Neuronal stem cell (in vitro differentiated cells): ENCODE results near the gene OR8G1.
"Not testable (repeated sequence)": the region's sequence is repeated elsewhere in the genome, so short reads cannot be mapped to it uniquely, and the experiment has no call there.

Experiments used
- DNase-seq: peaks from one replicate; pipeline ENCODE4 v3.0.0-alpha.2; 2013; ENCODE audit warnings: low spot score
- H2AFZ ChIP-seq: one replicate; pipeline ENCODE4 v1.6.1; 2013; ENCODE audit warnings: mild to moderate bottlenecking, low read length, inconsistent platforms
- H2AK5ac ChIP-seq: 2 replicates; pipeline ENCODE4 v1.6.1; 2013; ENCODE audit warnings: low read depth, mild to moderate bottlenecking, inconsistent platforms, low read length, moderate library complexity, mixed read lengths
- H2BK120ac ChIP-seq: 2 replicates; pipeline ENCODE4 v1.6.1; 2013; ENCODE audit warnings: low read depth, mild to moderate bottlenecking, inconsistent platforms, low read length, moderate library complexity, mixed read lengths
- H2BK12ac ChIP-seq: one replicate; pipeline ENCODE4 v1.6.1; 2013; ENCODE audit warnings: low read length, inconsistent platforms
- H2BK15ac ChIP-seq: 2 replicates; pipeline ENCODE4 v1.6.1; 2013; ENCODE audit warnings: mild to moderate bottlenecking, low read length, inconsistent platforms, mixed read lengths
- H2BK5ac ChIP-seq: one replicate; pipeline ENCODE4 v1.6.1; 2013; ENCODE audit warnings: inconsistent platforms, mild to moderate bottlenecking, low read length, moderate library complexity
- H3K14ac ChIP-seq: one replicate; pipeline ENCODE4 v1.6.1; 2013; ENCODE audit warnings: low read length, inconsistent platforms
- H3K18ac ChIP-seq: 2 replicates; pipeline ENCODE4 v1.6.1; 2013; ENCODE audit warnings: low read length, inconsistent platforms
- H3K23ac ChIP-seq: 2 replicates; pipeline ENCODE4 v1.6.1; 2013; ENCODE audit warnings: low read depth, mild to moderate bottlenecking, mixed read lengths, low read length, inconsistent platforms; ENCODE audit not compliant: poor library complexity
- H3K27ac ChIP-seq: replicated peaks from 3 replicates; pipeline ENCODE4 v1.5.1; 2013; ENCODE audit warnings: low read length, inconsistent platforms
- H3K27me3 ChIP-seq, 3 experiments: 2 replicates each; pipeline ENCODE4 v1.6.1; 2013; ENCODE audit warnings: low read length in 3 of 3, mild to moderate bottlenecking in 2 of 3, inconsistent platforms in 1 of 3, low read depth in 1 of 3, mixed read lengths in 1 of 3, moderate library complexity in 1 of 3; ENCODE audit not compliant: control insufficient read depth in 3 of 3, insufficient read depth in 3 of 3
- H3K36me3 ChIP-seq, 2 donors: replicated peaks in 1 of 2; 2 replicates each; pipeline ENCODE4 v1.6.1; 2013; ENCODE audit warnings: low read length in 2 of 2; ENCODE audit not compliant: control insufficient read depth in 2 of 2, insufficient read depth in 2 of 2
- H3K4ac ChIP-seq: 2 replicates; pipeline ENCODE4 v1.6.1; 2013; ENCODE audit warnings: inconsistent platforms, mild to moderate bottlenecking, low read length, moderate library complexity
- H3K4me1 ChIP-seq, 2 donors: 1 replicate in 1 of 2; 2 replicates in 1 of 2; pipeline ENCODE4 v1.6.1; 2013; ENCODE audit warnings: low read length in 2 of 2, low read depth in 1 of 2; ENCODE audit not compliant: control insufficient read depth in 2 of 2, insufficient read depth in 1 of 2
- H3K4me2 ChIP-seq: one replicate; pipeline ENCODE4 v1.6.1; 2013; ENCODE audit warnings: mild to moderate bottlenecking, low read length, inconsistent platforms; ENCODE audit not compliant: insufficient read depth, poor library complexity, severe bottlenecking
- H3K4me3 ChIP-seq, 2 donors: 2 replicates each; pipeline ENCODE4 v1.5.1; 2013; ENCODE audit warnings: low read length in 2 of 2, mild to moderate bottlenecking in 2 of 2, inconsistent platforms in 1 of 2, moderate library complexity in 1 of 2
- H3K79me1 ChIP-seq: one replicate; pipeline ENCODE4 v1.6.1; 2013; ENCODE audit warnings: low read depth, mild to moderate bottlenecking, inconsistent platforms, low read length, moderate library complexity
- H3K9ac ChIP-seq: one replicate; pipeline ENCODE4 v1.6.1; 2013; ENCODE audit warnings: mild to moderate bottlenecking, low read depth, low read length, inconsistent platforms; ENCODE audit not compliant: poor library complexity
- H3K9me3 ChIP-seq, 2 donors: replicated peaks in 1 of 2; 2 replicates each; pipeline versions ENCODE3 to v1.6.1; 2013; ENCODE audit warnings: low read length in 2 of 2, mild to moderate bottlenecking in 2 of 2, inconsistent platforms in 1 of 2, low read depth in 1 of 2, mixed read lengths in 1 of 2, moderate library complexity in 1 of 2; ENCODE audit not compliant: control insufficient read depth in 2 of 2, insufficient read depth in 1 of 2
- H4K8ac ChIP-seq: one replicate; pipeline ENCODE4 v1.6.1; 2013; ENCODE audit warnings: low read depth, mild to moderate bottlenecking, inconsistent platforms, low read length, moderate library complexity
- H4K91ac ChIP-seq: one replicate; pipeline ENCODE4 v1.6.1; 2013; ENCODE audit warnings: low read length, low read depth, mild to moderate bottlenecking, inconsistent platforms; ENCODE audit not compliant: poor library complexity
- WGBS, 2 donors: extraction: QIAGEN DNeasy Blood & Tissue Kit; methylation state at CpG; one replicate each; pipeline ENCODE4 v1.1.7; 2013; ENCODE audit warnings: missing lambda C conversion rate in 2 of 2, mixed read lengths in 1 of 2; ENCODE audit not compliant: insufficient read length in 2 of 2, insufficient replicate concordance in 1 of 2; ENCODE audit errors: extremely low coverage in 2 of 2; 5-methylcytosine and 5-hydroxymethylcytosine counted together

OR8G1 gene

DNA sequence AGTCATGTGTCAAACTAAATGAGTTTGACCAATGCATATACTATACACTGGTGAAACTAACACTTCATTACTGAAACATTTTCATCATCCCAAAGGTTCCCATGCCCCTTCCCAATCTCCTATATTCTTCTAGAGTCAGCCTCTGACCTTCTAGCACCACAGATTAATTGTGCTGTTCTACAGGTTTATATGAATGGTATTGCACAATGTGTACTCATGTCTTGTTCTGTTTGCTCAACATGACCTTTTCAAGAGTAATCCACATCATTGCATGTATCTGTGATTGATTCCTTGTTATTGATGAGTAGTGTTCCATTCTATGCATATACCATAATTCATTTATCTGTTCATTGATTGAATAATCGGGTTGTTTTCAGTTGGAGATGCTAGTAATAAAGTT lies 7.5 kb upstream of the OR8G1 start:
- Histone ChIP-seq H4K91ac (no peak overlapping the region), H3K27ac (no peak overlapping the region), H3K27me3 (no peaks in the 10 kb centered on the region), H2BK120ac (no peak overlapping the region), H3K18ac (no peak overlapping the region), H3K4me1 (no peaks in the 10 kb centered on the region), H2BK12ac (no peak overlapping the region), H2BK5ac (no peak overlapping the region), H3K4me2 (no peak overlapping the region), H3K36me3 (no peaks in the 10 kb centered on the region), H2AFZ (no peak overlapping the region), H4K8ac (no peak overlapping the region), H3K9ac (no peak overlapping the region), H3K9me3 (no peaks in the 10 kb centered on the region), H3K4ac (no peak overlapping the region), H3K79me1 (no peaks in the 10 kb centered on the region), H3K14ac (no peak overlapping the region), H2BK15ac (no peak overlapping the region), H3K23ac (no peak overlapping the region), H2AK5ac (no peak overlapping the region), H3K4me3 (no peak overlapping the region)
- no CpG with 5 or more reads among the region's 1 CpG for WGBS, 2 donors
- no peak for DNase-seq

- Histone ChIP-seq H2BK5ac (no peak overlapping the region), H3K4me1 (no peaks in the 10 kb centered on the region), H2BK15ac (no peak overlapping the region), H2AK5ac (no peak overlapping the region), H3K23ac (no peak overlapping the region), H2AFZ (no peak overlapping the region), H3K27me3 (no peaks in the 10 kb centered on the region), H3K79me1 (no peaks in the 10 kb centered on the region), H3K9me3 (no peaks in the 10 kb centered on the region), H3K14ac (no peak overlapping the region), H4K91ac (no peak overlapping the region), H3K4me3 (no peak overlapping the region), H3K4ac (no peak overlapping the region), H3K9ac (no peak overlapping the region), H4K8ac (no peak overlapping the region), H2BK12ac (no peak overlapping the region), H3K18ac (no peak overlapping the region), H3K4me2 (no peak overlapping the region), H2BK120ac (no peak overlapping the region), H3K27ac (no peak overlapping the region), H3K36me3 (no peaks in the 10 kb centered on the region)
- no peak for DNase-seq
- no CpG with 5 or more reads among the region's 5 CpGs for WGBS, 2 donors
Measured at GRCh38 chr11:124238512-124238911, 2.4 kb upstream of the OR8G1 start.

DNA sequence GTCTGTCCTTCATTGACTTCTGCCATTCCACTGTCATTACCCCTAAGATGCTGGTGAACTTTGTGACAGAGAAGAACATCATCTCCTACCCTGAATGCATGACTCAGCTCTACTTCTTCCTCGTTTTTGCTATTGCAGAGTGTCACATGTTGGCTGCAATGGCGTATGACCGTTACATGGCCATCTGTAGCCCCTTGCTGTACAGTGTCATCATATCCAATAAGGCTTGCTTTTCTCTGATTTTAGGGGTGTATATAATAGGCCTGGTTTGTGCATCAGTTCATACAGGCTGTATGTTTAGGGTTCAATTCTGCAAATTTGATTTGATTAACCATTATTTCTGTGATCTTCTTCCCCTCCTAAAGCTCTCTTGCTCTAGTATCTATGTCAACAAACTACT lies 9.0 kb downstream of the OR8G1 start:
- not testable (repeated sequence) for H3K27me3 ChIP-seq, H4K91ac ChIP-seq, H3K18ac ChIP-seq, H3K4ac ChIP-seq, H3K27ac ChIP-seq, H3K23ac ChIP-seq, H2BK12ac ChIP-seq, H2AFZ ChIP-seq, H3K36me3 ChIP-seq, H3K4me3 ChIP-seq, H3K4me2 ChIP-seq, DNase-seq, H3K4me1 ChIP-seq, H2AK5ac ChIP-seq, H2BK120ac ChIP-seq, H3K9me3 ChIP-seq, H3K79me1 ChIP-seq, H4K8ac ChIP-seq, H3K14ac ChIP-seq, H3K9ac ChIP-seq, H2BK5ac ChIP-seq, H2BK15ac ChIP-seq
- WGBS, 2 donors: no CpG with 5 or more reads among the region's 3 CpGs

DNA sequence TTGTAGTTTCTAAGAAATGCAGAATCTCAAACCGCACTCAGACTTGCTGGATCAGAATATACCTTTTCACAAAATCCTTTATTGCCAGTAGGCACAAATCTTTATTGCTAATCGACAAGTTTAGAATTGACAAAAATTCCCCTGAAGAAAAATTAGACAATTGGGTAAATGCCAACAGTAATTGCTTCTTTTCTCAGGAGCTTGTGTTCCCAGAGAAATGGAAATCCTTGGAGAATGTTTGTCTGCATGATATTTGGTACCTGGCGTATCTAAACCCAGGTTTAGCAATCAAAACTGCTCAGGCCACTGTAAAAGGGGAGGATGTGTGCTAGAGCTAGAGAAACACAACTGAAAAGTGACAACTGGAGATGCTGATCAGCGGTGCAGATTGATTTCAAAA lies 15.2 kb downstream of the OR8G1 start, which contains the start of gene OR8G5:
TSS of gene OR8G5 (plus strand) at position 301 of the 400 bp plus-strand sequence. CDS start 8,556 bp downstream, outside the sequence.
- no peak within 1 kb of the TSS for H2AK5ac ChIP-seq
- no peaks in the 10 kb centered on the region for H3K27me3 ChIP-seq
- no peaks in the 10 kb centered on the region for H3K79me1 ChIP-seq
- no peak within 1 kb of the TSS for H3K23ac ChIP-seq
- no peak for DNase-seq
- no peak within 1 kb of the TSS for H2AFZ ChIP-seq
- no peaks in the 10 kb centered on the region for H3K4me1 ChIP-seq
- no peak within 1 kb of the TSS for H2BK5ac ChIP-seq
- no peak within 1 kb of the TSS for H2BK120ac ChIP-seq
- H3K4me3 ChIP-seq: no peak within 1 kb of the TSS
- no peaks in the 10 kb centered on the region for H3K36me3 ChIP-seq
- no peak within 1 kb of the TSS for H3K9ac ChIP-seq
- H3K9me3 ChIP-seq: no peaks in the 10 kb centered on the region
- no peak within 1 kb of the TSS for H3K18ac ChIP-seq
- H3K14ac ChIP-seq: no peak within 1 kb of the TSS
- no peak within 1 kb of the TSS for H3K4ac ChIP-seq
- H4K8ac ChIP-seq: no peak within 1 kb of the TSS
- H3K27ac ChIP-seq: no peak within 1 kb of the TSS
- WGBS, 2 donors: no CpG with 5 or more reads among the region's 4 CpGs
- no peak within 1 kb of the TSS for H2BK12ac ChIP-seq
- no peak within 1 kb of the TSS for H2BK15ac ChIP-seq
- H4K91ac ChIP-seq: no peak within 1 kb of the TSS
- H3K4me2 ChIP-seq: no peak within 1 kb of the TSS
